NCI-H82 treated with DMSO at 0.1 percent for 48 hours (cell line): ENCODE data around the gene CDKN1A.
"Not testable (repeated sequence)": the region's sequence is repeated elsewhere in the genome, so short reads cannot be mapped to it uniquely, and the experiment has no call there.

ENCODE experiments used
- DNase-seq: peaks from one replicate; lab custom pipeline; 2025; ENCODE audit not compliant: unreplicated experiment; lab: John Stamatoyannopoulos, UW

Gene CDKN1A

GRCh38 chr6:36678488-36679042 lies at the start of gene CDKN1A:
TSS of gene CDKN1A (plus strand) at chr6:36678714. CDS start at chr6:36684102, 5,388 bp downstream.
- peak; percentile 48 for DNase-seq

GRCh38 chr6:36629784-36630183 lies 48.7 kb upstream of the CDKN1A start:
- no peak for DNase-seq

GRCh38 chr6:36631326-36632011 lies 47.0 kb upstream of the CDKN1A start:
- DNase-seq: no peak

- DNase-seq: no peak
These were observed 45.1 kb upstream of the CDKN1A start for GRCh38 chr6:36633370-36633769.

- DNase-seq: no peak
These were observed 44.6 kb upstream of the CDKN1A start for GRCh38 chr6:36633915-36634314.

- DNase-seq: no peak
These were observed 44.0 kb upstream of the CDKN1A start for GRCh38 chr6:36634317-36635108.

- no peak for DNase-seq
These were observed 42.2 kb upstream of the CDKN1A start for GRCh38 chr6:36636283-36636682.

- DNase-seq: no peak
These were observed 41.7 kb upstream of the CDKN1A start for GRCh38 chr6:36636687-36637418.

GRCh38 chr6:36638579-36638978 lies 39.9 kb upstream of the CDKN1A start:
- no peak for DNase-seq

GRCh38 chr6:36639171-36639808 lies 39.2 kb upstream of the CDKN1A start:
- DNase-seq: no peak

- no peak for DNase-seq
These were observed 37.0 kb upstream of the CDKN1A start for GRCh38 chr6:36641543-36641942.

- no peak for DNase-seq
These were observed 35.3 kb upstream of the CDKN1A start for GRCh38 chr6:36642913-36643817.

- DNase-seq: no peak
These were observed 34.5 kb upstream of the CDKN1A start for GRCh38 chr6:36643977-36644376.

- no peak for DNase-seq
These were observed 29.4 kb upstream of the CDKN1A start for GRCh38 chr6:36649086-36649485.

GRCh38 chr6:36649701-36650484 lies 28.6 kb upstream of the CDKN1A start:
- DNase-seq: no peak

- DNase-seq: no peak
These were observed 27.6 kb upstream of the CDKN1A start for GRCh38 chr6:36650848-36651478.

GRCh38 chr6:36651659-36652379 lies 26.7 kb upstream of the CDKN1A start:
- no peak for DNase-seq

GRCh38 chr6:36654469-36654868 lies 24.0 kb upstream of the CDKN1A start:
- DNase-seq: not testable (repeated sequence)
